ENCODE results near the gene SLC6A18. TPM values are rescaled to one million over a fixed set of nuclear protein-coding genes. Genes with fewer than 3 reads are reported as not detected.

SLC6A18 gene, protein sequence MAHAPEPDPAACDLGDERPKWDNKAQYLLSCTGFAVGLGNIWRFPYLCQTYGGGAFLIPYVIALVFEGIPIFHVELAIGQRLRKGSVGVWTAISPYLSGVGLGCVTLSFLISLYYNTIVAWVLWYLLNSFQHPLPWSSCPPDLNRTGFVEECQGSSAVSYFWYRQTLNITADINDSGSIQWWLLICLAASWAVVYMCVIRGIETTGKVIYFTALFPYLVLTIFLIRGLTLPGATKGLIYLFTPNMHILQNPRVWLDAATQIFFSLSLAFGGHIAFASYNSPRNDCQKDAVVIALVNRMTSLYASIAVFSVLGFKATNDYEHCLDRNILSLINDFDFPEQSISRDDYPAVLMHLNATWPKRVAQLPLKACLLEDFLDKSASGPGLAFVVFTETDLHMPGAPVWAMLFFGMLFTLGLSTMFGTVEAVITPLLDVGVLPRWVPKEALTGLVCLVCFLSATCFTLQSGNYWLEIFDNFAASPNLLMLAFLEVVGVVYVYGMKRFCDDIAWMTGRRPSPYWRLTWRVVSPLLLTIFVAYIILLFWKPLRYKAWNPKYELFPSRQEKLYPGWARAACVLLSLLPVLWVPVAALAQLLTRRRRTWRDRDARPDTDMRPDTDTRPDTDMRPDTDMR
- not detected in 2 replicates for total RNA-seq

DNA sequence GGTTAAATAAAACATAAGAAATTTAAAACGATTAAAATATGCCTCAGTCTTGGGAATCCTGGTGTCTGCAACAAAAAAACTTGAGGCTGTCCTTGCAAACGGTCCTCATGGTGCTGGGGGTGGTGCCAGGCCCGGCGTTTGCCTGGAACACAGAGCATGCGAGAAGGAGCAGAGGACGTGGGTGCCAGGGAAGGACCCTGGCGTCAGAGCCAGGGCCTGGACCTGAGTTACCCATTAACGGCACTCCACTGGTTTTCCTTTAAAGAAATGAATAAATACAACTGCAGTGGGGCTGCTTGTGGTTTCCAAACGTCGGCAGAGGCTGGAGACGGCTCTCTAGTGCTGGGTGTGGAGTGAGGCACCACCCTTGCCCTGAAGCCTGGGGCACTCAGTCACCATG lies at the start of gene SLC6A18:
TSS of gene SLC6A18 (plus strand) at position 301 of the 400 bp plus-strand sequence. CDS start at position 398, 97 bp downstream.

DNA sequence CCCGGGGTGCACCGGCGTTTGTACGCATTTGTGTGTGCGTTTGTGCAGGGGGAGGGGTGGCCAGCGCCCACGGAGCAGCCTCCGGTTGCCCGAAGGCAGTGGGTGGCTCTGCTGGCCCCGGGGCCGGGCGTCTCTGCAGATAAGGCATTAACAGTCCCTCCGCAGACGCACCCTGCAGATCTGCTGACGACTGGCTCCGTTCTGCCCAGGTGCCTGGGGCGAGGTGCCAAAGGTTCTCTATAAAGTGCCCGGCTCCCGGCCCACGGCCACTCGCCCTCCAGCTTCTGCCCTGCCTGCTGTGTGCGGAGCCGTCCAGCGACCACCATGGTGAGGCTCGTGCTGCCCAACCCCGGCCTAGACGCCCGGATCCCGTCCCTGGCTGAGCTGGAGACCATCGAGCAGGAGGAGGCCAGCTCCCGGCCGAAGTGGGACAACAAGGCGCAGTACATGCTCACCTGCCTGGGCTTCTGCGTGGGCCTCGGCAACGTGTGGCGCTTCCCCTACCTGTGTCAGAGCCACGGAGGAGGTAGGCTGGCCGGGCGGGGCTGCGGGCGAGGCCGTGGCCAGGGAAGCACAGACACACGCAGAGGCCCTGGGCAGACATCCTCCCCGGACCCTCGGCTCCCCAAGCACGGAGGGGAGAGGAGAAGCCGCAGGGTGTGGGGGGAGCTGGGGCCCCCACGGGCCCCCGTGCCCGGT lies 23.7 kb upstream of the SLC6A18 start, which contains the start of gene SLC6A19:
TSS of gene SLC6A19 (plus strand) at position 269 of the 699 bp plus-strand sequence. CDS start at position 325, 56 bp downstream.

DNA sequence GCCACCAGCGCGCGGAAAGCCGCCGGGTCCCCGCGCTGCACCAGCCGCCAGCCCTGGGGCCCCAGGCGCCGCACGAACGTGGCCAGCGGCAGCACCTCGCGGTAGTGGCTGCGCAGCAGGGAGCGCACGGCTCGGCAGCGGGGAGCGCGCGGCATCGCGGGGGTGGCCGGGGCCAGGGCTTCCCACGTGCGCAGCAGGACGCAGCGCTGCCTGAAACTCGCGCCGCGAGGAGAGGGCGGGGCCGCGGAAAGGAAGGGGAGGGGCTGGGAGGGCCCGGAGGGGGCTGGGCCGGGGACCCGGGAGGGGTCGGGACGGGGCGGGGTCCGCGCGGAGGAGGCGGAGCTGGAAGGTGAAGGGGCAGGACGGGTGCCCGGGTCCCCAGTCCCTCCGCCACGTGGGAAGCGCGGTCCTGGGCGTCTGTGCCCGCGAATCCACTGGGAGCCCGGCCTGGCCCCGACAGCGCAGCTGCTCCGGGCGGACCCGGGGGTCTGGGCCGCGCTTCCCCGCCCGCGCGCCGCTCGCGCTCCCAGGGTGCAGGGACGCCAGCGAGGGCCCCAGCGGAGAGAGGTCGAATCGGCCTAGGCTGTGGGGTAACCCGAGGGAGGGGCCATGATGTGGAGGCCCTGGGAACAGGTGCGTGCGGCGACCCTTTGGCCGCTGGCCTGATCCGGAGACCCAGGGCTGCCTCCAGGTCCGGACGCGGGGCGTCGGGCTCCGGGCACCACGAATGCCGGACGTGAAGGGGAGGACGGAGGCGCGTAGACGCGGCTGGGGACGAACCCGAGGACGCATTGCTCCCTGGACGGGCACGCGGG lies 69.9 kb downstream of the SLC6A18 start, which contains the start of gene TERT:
TSS of gene TERT (minus strand) at position 234 of the 815 bp plus-strand sequence. CDS start at position 155, 79 bp downstream.

Other genes with a start within 250 kb of the SLC6A18 start
- gene NKD2, start 216.6 kb upstream of the SLC6A18 start, total RNA-seq: 12.0 and 25.7 TPM in 2 replicates
- 13.5 and 16.1 TPM in 2 replicates for gene SLC12A7, start 113.3 kb upstream of the SLC6A18 start, total RNA-seq
- not detected in 2 replicates for gene SLC6A19, start 23.8 kb upstream of the SLC6A18 start, total RNA-seq
- not detected in 2 replicates for gene TERT, start 69.7 kb downstream of the SLC6A18 start, total RNA-seq
- gene CLPTM1L, start 119.7 kb downstream of the SLC6A18 start, total RNA-seq: 249 and 357 TPM in 2 replicates
- gene SLC6A3, start 220.1 kb downstream of the SLC6A18 start, total RNA-seq: under 0.01 TPM in 1 of 2 replicates, not detected in the other

Data from smooth muscle cell of bladder (primary cell).